ENCODE measurements around the gene BTBD19. TPM values are rescaled to one million over a fixed set of nuclear protein-coding genes. Genes with fewer than 3 reads are reported as not detected.

The BTBD19 gene
- total RNA-seq, 1 donor from 2014 or later, result 1.4 TPM

DNA sequence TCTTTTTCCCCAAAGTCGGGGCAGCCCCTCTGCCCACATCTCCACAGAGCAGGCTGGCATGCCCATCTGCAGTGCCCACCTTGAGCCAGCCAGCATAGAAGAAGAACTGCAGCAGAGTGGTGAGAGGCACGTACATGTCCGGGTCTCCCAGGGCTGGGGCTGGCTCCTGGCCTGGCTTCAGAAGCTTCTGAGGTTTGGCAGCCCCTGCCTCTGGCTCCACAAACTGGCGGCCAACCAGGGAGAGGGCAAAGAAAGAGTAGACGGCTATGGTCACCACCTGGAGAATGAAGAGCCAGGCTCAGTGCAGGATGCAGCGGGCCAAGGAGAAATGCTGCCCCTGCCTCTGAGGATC is 23.3 kb upstream of the BTBD19 start:
- peaks cover 23% of the 10 kb centered on the region for H3K4me1 Mint-ChIP-seq
- H3K9me3 Mint-ChIP-seq, result no peaks in the 10 kb centered on the region
- no peak for DNase-seq (ENCODE audit: low spot score)
- H3K27ac Mint-ChIP-seq, result no peak overlapping the region
- no peaks in the 10 kb centered on the region for H3K36me3 ChIP-seq
- H3K27ac ChIP-seq, result no peak overlapping the region
- H3K27me3 Mint-ChIP-seq (ENCODE audit: insufficient read depth, low read depth), result peaks cover 10% of the 10 kb centered on the region
- no peaks in the 10 kb centered on the region for H3K79me2 ChIP-seq (ENCODE audit: low read depth)
- TF ChIP-seq, protein P1, sequence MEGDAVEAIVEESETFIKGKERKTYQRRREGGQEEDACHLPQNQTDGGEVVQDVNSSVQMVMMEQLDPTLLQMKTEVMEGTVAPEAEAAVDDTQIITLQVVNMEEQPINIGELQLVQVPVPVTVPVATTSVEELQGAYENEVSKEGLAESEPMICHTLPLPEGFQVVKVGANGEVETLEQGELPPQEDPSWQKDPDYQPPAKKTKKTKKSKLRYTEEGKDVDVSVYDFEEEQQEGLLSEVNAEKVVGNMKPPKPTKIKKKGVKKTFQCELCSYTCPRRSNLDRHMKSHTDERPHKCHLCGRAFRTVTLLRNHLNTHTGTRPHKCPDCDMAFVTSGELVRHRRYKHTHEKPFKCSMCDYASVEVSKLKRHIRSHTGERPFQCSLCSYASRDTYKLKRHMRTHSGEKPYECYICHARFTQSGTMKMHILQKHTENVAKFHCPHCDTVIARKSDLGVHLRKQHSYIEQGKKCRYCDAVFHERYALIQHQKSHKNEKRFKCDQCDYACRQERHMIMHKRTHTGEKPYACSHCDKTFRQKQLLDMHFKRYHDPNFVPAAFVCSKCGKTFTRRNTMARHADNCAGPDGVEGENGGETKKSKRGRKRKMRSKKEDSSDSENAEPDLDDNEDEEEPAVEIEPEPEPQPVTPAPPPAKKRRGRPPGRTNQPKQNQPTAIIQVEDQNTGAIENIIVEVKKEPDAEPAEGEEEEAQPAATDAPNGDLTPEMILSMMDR (IDR thresholded peaks at IDR 0.05), result no peak
- TF ChIP-seq EZH2 (IDR thresholded peaks at IDR 0.05) (no peak), EZH2phosphoT487 (IDR thresholded peaks at IDR 0.05) (no peak)
- no peaks in the 10 kb centered on the region for H3K9me3 ChIP-seq (ENCODE audit: low read depth)
- H3K4me3 Mint-ChIP-seq, result peak overlapping the region; percentile 64
- peak overlapping the region; percentile 76 for H3K4me2 ChIP-seq
- H3K4me3 ChIP-seq, result no peak overlapping the region
- H2AFZ ChIP-seq (replicated peaks), result no peak overlapping the region
- peaks cover 7% of the 10 kb centered on the region for H4K20me1 ChIP-seq (ENCODE audit: low read depth)
- H3K9ac ChIP-seq, result no peak overlapping the region
- H3F3A ChIP-seq (ENCODE audit: low read depth), result peaks cover 53% of the 10 kb centered on the region
- peaks cover 18% of the 10 kb centered on the region for H3K4me1 ChIP-seq
- H3K27me3 ChIP-seq, result peaks cover 36% of the 10 kb centered on the region
- H3K36me3 Mint-ChIP-seq, result peaks cover 13% of the 10 kb centered on the region

- Histone ChIP-seq H3K79me2 (ENCODE audit: low read depth) (no peaks in the 10 kb centered on the region), H3K9me3 (ENCODE audit: low read depth) (no peaks in the 10 kb centered on the region), H4K20me1 (ENCODE audit: low read depth) (peaks cover 2% of the 10 kb centered on the region), H3F3A (ENCODE audit: low read depth) (peaks cover 46% of the 10 kb centered on the region), H3K4me2 (peak overlapping the region; percentile 76), H3K4me3 (peak overlapping the region; percentile 45), H3K4me1 (peaks cover 18% of the 10 kb centered on the region), H2AFZ (replicated peaks) (peak overlapping the region; percentile 80), H3K27me3 (peaks cover 36% of the 10 kb centered on the region), H3K36me3 (no peaks in the 10 kb centered on the region), H3K9ac (no peak overlapping the region), H3K27ac (no peak overlapping the region)
- Mint-ChIP-seq H3K4me1 (peaks cover 24% of the 10 kb centered on the region), H3K27me3 (ENCODE audit: insufficient read depth, low read depth) (peaks cover 10% of the 10 kb centered on the region), H3K4me3 (peak overlapping the region; percentile 64), H3K36me3 (peaks cover 8% of the 10 kb centered on the region), H3K27ac (no peak overlapping the region), H3K9me3 (no peaks in the 10 kb centered on the region)
- TF ChIP-seq, protein P1 (IDR thresholded peaks at IDR 0.05), result no peak
- TF ChIP-seq EZH2 (IDR thresholded peaks at IDR 0.05) (no peak), EZH2phosphoT487 (IDR thresholded peaks at IDR 0.05) (no peak)
- no peak for DNase-seq (ENCODE audit: low spot score)
These were observed 22.7 kb upstream of the BTBD19 start for GRCh38 chr1:44785501-44786137.

- Histone ChIP-seq H3K4me2 (peak overlapping the region; percentile 76), H3K4me3 (peak overlapping the region; percentile 45), H3K4me1 (peaks cover 18% of the 10 kb centered on the region), H3K36me3 (no peaks in the 10 kb centered on the region), H3K27me3 (peaks cover 36% of the 10 kb centered on the region), H3K9ac (no peak overlapping the region), H2AFZ (replicated peaks) (peak overlapping the region; percentile 80), H3F3A (ENCODE audit: low read depth) (peaks cover 40% of the 10 kb centered on the region), H3K9me3 (ENCODE audit: low read depth) (no peaks in the 10 kb centered on the region), H3K27ac (no peak overlapping the region), H4K20me1 (ENCODE audit: low read depth) (no peaks in the 10 kb centered on the region), H3K79me2 (ENCODE audit: low read depth) (no peaks in the 10 kb centered on the region)
- peak; percentile 84 for DNase-seq (ENCODE audit: low spot score)
- peaks cover 28% of the 10 kb centered on the region for H3K4me1 Mint-ChIP-seq
- H3K27me3 Mint-ChIP-seq (ENCODE audit: insufficient read depth, low read depth), result peaks cover 12% of the 10 kb centered on the region
- peaks cover 6% of the 10 kb centered on the region for H3K36me3 Mint-ChIP-seq
- H3K9me3 Mint-ChIP-seq, result no peaks in the 10 kb centered on the region
- no peak overlapping the region for H3K27ac Mint-ChIP-seq
- no peak for TF ChIP-seq EZH2 (IDR thresholded peaks at IDR 0.05)
- TF ChIP-seq, protein P1 (IDR thresholded peaks at IDR 0.05), result peak; percentile 98
- H3K4me3 Mint-ChIP-seq, result peak overlapping the region; percentile 67
These were observed 22.0 kb upstream of the BTBD19 start for GRCh38 chr1:44786138-44786840.

Data from neural progenitor cell (in vitro differentiated cells).